NCI-H82 (cell line): Measurements from ENCODE around the gene SFMBT1.

ENCODE experiments used
- DNase-seq: peaks from one replicate; lab custom pipeline; 2025; lab: John Stamatoyannopoulos, UW

Gene SFMBT1, protein sequence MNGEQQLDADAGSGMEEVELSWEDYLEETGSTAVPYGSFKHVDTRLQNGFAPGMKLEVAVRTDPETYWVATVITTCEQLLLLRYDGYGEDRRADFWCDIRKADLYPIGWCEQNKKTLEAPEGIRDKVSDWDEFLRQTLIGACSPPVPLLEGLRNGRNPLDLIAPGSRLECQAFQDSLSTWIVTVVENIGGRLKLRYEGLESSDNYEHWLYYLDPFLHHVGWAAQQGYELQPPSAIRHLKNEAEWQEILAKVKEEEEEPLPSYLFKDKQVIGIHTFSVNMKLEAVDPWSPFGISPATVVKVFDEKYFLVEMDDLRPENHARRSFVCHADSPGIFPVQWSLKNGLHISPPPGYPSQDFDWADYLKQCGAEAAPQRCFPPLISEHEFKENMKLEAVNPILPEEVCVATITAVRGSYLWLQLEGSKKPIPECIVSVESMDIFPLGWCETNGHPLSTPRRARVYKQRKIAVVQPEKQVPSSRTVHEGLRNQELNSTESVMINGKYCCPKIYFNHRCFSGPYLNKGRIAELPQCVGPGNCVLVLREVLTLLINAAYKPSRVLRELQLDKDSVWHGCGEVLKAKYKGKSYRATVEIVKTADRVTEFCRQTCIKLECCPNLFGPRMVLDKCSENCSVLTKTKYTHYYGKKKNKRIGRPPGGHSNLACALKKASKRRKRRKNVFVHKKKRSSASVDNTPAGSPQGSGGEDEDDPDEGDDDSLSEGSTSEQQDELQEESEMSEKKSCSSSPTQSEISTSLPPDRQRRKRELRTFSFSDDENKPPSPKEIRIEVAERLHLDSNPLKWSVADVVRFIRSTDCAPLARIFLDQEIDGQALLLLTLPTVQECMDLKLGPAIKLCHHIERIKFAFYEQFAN

DNA sequence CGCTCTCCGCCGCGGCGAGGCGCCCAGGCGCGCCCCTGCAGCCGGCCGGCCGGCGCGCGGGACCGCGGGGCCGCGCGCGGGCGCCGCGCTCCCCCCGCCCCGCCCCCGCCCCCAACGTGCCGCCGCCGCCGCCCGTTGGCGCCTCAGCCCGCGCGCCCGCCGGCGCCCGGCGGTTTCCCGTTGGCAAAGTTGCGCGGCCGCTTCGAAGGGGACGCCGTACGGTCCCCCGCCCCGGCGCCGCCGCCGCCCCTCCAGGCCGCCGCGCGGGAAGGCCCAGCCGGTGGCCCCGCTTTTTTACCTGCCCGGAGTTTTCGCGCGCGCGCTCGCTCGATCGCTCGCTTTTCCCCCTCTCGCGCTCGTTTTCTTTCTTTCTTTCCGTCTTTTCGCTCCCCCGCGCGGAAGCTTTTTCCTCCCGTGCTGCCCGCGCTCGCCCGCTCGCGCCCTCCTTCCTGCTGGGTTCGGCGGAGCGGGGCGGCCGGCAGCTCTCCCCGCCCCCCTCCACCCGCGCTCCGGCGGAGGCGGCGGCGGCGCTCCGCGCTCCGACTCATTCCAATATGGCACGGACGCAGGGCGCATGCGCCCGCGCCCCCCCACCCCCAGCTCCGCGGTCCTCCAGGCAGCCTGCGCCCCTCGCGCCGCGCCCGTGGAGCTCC, at the start of gene SFMBT1:
Gene SFMBT1, minus strand, starts transcription at position 556 of the 653 bp plus-strand sequence. CDS start 76,945 bp downstream, outside the sequence.
- peak; percentile 82 for DNase-seq

DNA sequence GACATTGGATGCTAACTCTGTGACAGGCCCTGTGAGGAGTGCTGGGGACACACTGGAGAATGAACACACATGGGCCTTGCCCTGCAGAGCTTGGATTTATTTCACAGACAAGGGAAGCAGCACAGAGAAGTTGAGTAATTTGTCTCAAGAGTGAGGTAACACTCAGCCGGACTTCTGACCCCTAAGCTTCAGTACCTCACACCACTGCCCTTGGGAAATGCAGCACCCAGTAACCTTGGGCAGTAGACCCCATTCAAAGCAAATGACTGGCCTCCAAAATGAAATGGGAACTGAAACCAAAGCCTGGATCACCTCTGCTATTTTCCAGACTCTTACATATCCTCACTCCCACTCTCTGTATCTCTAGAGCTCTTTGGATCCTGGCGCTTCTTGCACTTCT, 47.1 kb upstream of the SFMBT1 start:
- no peak for DNase-seq

- no peak for DNase-seq
These were observed 46.3 kb upstream of the SFMBT1 start for GRCh38 chr3:53092216-53092615.

DNA sequence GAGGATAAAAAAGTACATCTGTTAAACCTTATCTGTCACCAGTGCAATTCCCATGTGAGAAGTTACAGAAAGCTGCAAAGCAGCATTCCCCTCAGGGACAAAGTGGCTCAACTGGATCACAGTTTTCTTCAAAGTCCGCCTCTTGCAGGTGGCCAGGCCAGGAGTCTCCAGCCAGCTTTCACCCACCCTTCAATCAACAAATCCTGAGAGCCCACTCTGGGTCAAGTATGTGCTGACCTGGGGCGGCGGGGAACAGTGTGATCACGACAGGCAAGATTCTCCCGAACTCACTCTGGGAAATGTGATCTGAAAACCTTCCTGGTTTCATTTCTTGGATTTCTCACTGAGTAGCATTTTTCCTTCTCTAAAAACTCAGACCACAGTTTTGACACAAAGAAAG, 45.1 kb upstream of the SFMBT1 start:
- no peak for DNase-seq

- DNase-seq: no peak
These were observed 43.6 kb upstream of the SFMBT1 start for GRCh38 chr3:53089511-53089910.

DNA sequence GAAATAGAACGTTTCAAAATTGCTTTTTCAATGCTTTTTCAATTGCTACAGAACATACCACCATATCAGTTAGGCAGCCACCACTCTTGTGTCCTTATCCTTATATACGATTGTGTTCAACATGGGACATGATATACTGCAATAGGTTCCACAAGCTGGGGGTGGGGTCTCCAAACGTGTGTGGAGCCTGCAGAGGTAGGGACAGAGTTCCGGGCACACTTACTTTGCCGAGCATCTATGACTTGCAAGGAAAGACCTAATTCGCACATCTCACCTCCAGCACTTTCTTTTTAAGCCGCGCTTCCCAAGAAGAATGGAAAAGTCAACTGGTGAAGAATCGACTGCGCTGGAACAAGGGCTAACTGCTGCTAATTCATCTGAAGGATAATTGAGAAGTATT, 39.6 kb upstream of the SFMBT1 start:
- DNase-seq: no peak

- DNase-seq: no peak
These were observed 38.6 kb upstream of the SFMBT1 start for GRCh38 chr3:53084310-53085001.

DNA sequence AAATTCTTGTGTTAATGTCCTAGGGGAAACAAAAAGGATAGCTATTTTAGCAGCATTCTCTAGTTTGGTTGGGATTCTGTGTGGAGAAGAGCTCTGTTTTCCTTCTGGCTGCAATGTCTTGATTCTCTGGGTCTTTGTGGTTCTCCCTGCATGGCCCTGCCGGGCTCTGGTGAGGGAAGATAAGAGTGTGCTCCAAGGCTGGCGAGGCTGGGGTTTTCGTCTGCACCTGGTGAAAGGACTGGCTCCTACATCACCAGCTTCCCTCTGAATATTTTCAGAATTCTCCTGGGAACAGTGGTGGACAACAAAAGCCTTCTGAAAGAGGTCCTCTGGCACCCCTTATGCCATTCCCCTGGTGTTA, 38.1 kb upstream of the SFMBT1 start:
- DNase-seq: no peak

DNA sequence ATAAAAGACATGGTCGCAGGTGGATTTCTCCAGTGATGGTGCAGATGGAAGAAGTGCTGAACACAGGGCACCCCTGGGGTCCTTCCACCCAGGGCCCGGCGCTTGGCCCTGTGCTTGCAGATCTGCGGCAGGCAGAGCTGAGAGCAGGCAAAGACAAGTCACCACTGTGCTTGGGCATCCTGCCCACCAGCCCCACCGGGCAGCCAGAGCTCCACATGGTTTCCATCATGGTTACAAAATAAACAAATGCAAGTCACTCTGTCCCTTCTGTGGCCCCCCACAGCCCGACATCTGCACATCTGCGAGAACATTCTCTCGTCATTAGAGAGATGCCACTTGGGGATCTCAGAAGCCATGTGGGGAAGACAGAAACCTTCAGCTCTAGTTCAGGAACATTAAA, 37.6 kb upstream of the SFMBT1 start:
- no peak for DNase-seq

DNA sequence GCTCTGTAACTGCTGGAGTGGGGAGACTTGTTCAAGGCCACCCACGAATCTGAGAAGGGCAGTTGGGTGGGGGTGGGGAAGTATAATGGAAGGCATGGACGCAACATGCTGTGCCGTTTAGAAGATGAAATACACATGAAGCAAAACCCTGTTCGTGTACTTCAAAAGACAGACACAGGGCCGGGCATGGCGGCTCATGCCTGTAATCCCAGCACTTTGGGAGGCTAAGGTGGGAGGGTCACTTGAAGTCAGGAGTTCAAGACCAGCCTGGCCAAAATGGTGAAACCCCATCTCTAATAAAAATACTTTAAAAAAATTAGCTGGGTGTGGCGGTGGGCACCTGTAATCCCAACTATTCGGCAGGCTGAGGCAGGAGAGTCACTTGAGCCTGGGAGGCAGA, 36.9 kb upstream of the SFMBT1 start:
- DNase-seq: no peak

DNA sequence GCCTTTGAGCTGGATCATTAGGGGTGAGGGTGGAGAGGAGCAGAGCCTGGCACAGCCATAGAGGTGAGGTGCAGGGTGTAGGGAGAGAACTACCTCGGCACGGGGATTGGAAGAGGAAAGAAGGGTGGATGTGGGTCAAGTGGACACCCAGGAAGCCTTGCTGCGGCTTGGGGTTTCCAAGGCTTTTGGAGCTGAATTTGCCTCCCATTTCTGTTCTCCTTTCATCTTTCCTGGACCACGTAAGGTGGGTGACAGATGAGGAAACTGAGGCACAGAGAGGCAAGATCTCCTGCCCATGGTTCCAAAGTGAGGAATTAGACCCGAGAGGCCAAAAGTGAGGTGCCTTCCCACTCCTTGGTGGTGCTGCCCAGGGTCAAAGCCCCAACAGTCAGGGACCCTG, 35.4 kb upstream of the SFMBT1 start:
- DNase-seq: no peak

DNA sequence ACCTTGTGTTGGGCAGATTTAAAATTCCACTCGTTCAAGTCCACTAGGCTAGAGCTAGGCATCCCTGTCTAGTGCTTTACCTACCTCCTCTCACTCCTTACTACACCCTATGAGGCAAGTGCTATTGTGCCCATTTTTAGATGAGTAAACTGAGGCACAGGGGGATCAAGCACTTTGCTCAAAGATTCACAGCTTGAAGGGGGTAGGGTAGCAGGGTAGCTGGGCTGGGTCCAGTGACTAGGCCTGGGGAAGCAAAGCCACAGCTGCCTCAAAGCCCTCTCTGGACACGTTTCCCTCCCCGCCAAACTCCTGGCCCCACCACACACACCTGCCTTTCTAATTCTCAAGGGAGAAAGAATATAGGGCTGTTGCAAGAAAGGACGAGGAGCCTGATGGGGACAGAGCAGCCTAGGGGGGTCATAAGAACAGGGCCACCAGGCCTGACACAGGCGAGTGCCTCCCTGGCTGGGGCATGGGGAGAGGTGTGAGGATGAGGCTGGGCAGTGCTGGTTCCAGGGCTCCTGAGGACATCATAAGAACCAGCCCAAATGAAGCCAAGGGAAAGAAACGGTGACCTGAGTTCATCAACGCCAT, 34.8 kb upstream of the SFMBT1 start:
- DNase-seq: no peak

DNA sequence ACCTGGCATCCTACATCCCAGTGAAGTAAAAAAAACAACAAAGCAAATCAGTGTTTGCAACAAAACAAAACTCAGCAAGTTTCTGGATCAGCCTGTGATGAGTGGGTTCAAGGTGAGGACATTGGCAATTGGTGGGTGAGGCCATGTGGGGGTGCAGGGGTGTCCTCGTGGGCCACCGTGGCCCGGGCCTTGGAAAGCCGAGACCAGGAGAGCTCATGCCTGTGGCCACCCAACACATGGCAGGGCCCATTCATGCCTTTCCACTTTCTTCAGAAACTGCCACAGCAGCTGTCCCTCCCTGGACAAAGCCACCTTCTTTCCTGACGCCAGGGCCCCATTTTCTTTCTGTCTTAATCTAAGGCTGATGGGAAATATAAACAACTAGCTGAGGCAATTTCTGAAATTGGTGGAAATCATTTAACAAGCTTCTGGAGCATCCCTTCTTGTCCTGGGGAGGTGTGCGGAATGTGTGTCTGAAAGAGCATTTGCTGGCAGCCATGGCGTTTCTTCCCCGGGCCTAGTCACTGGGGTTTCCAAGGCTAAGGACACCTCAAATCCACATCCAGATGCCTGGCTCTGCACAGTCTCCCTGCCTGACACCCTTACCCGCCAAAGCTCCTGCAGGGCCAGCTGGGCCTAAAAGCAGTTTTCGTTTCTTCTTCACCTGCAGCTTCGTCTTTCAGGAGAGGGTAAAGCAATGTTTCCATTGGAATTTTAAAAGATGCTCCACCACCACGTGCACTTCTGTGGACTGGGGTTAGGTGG, 34.1 kb upstream of the SFMBT1 start:
- DNase-seq: no peak

DNA sequence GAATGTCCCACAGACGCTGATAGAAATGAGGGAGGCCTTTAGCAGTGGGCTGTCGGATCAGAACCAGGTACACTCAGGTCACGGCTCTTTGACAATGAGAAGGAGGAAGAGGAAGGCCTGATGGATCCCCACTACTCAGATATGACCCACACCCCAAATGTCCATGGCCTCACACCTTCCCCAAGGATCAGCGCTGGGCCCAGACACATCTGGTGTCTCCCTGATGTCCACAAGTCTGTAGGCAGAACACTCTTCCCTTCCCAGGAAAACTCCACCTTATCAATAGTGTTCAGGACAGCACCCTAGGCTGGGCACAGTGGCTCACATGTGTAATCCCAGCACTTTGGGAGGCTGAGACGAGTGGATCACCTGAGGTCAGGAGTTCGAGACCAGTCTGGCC, 33.3 kb upstream of the SFMBT1 start:
- DNase-seq: no peak

DNA sequence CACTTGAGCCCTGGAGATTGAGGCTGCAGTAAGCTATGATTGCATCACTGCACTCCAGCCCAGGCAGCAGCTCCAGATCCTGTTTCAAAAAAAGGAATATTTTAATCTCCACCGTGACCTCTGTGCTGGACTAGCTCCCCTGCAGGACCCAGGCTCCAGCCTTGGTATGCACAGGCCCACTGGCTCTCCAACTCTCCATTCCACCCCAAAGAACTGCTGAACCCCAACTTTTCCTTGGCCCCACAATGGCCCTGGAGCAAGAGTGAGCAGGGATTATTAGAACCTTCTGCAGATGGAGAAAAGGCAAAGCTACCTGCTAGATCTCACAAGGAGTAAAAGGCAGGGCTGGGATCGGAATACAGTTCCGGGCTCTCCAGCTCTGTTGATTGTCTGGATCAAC, 32.8 kb upstream of the SFMBT1 start:
- DNase-seq: no peak

DNA sequence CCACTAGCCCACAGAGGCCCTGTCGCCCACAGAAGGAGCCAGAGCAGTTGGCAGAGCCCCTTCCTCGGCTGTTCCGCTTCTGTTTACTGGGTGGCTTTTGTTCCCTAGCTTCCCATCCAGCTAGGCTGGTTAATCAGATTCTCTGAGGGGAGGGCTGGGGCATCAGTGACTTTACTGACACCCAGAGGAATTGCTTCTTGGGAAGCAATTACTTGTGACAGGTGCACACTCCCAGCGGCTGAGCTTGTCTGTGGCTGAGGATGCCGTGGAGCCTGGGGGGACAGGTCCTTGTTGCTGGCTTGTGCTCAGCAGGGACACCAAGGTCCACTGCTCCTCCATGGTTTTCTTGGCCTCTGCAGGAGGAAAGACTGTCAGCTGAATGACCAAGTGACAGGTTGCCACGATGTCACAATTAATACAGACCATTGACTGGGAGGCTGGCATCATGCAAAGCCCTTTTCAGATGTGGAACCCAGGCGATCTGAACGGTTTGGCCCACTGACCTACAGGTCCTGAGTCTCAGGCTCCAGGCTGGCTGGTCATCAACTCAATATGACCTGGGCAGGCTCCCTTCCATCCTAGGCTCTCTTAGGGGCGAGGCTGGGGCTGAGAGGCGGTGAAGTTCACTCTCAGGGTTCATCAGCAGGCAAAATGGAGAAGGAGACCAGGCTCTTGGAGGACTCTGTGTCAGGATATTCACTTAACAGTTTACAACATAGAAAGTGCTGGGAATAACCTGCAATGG, 31.8 kb upstream of the SFMBT1 start:
- DNase-seq: no peak

DNA sequence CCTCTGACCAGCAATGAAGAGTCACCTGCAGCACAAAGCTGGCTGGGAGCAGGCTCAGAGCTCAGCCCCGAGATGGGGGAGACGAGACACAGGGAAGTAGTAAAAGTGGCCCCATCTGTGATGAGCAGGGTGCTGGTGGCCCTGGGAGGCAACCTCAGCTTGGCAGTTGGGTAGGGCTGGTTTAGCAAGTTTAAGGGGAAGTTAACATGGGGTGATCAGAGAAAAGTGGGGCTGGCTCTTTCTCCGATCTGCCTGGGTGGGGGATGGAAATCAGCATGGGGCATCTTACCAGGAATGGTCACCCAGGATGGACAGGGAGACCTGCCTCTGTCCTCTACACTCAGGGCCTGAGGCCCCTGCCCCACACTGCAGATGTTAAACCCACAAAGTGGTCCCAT, 29.9 kb upstream of the SFMBT1 start:
- no peak for DNase-seq

DNA sequence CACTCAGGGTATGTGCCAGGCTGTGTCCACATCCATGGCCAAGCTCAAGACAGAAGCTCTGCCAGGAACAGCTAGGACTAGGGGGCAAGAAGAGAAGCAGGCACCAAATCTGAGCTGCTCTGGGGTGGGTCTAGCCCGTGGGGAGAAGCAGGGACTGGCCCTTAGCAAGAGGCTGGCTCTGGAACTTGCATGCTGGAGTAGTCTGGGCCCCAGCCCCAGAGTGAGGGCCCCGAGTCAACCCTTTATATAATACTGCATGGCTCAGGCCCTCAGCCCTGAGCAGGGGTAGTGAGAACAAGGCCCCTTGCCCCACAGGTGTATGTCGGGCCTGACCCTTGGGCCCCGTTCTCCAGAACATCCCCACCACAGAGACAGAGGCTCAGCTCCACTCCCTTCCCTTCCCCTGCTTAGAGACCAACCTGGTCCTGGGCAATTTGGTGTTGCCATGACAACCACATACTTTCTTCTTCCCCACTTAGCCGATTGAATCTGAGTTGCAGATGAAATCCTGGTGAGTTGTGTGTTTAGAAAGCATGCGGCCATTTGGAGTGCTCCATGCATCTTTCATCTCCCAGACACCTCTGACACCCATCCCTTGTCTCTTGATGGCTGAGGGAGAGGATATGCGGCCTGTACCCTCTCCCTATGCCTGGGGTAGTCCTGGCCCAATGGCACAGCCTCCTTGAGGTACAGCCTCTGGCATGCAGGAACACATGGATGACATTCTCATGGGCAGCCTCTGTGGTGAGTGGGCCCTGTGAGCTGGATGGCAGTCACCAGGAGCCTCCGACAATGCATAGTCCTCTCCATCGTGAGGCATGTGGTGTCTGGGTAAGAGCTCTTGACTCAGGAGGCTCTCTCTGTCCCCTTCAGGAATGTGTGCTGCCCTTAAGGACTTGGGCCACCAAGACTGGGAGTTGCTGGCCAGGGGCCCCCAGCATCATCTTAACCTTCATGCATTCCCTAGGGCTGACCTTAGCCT, 29.2 kb upstream of the SFMBT1 start:
- DNase-seq: no peak

GRCh38 chr3:53074366-53074696, 28.5 kb upstream of the SFMBT1 start:
- DNase-seq: no peak
